HG02642 (cell line): Measurements from ENCODE around the gene LDLRAD3.
A peak's percentile ranks its signal among the peaks of the same experiment; 100 is the strongest.
"Not testable (repeated sequence)": the region's sequence is repeated elsewhere in the genome, so short reads cannot be mapped to it uniquely, and the experiment has no call there.

Source experiments
- ATAC-seq: cut with Tn5 transposase; IDR thresholded peaks from one replicate; pipeline ENCODE4 v1.9.1; 2021; ENCODE audit warnings: mild to moderate bottlenecking; ENCODE audit not compliant: unreplicated experiment, poor library complexity

LDLRAD3 gene, protein sequence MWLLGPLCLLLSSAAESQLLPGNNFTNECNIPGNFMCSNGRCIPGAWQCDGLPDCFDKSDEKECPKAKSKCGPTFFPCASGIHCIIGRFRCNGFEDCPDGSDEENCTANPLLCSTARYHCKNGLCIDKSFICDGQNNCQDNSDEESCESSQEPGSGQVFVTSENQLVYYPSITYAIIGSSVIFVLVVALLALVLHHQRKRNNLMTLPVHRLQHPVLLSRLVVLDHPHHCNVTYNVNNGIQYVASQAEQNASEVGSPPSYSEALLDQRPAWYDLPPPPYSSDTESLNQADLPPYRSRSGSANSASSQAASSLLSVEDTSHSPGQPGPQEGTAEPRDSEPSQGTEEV

DNA sequence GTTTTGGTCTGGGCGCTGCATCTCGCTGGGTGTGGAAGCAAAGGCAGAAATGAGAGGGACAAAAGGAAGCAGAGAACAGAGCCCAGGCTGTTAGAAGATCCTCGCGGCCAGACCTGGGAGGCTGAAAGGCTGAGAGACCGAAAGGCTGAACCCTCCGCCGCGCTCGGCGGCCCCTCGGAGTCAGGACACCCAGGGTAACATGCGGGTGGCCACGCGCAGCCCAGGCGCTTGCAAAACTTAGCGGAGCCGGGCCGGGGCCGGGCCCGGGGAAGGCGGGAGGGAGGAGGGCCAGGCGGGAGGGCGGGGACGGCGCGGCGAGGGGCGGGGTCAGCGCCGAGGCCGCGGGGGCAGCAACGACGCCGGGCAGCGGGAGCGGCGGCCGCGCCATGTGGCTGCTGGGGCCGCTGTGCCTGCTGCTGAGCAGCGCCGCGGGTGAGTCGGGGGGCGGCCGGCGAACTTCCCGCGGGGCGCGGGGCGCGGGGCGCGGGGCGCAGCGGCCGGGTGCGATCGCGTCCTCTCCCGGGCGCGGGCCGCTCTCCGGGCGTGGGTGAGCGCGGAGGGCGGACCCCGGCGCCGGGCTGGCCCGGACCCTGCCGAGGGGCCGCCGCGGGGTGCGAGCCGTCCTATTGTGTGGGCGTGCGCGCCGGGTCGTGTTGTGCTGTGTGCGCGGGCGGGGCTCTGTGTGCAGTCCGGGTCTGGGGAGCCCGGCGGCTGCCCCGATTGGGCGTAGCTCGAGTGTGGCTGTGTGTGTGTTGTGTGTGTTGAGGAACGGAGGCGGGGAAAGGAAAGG is at the start of gene LDLRAD3:
LDLRAD3 (plus strand) TSS at position 350 of the 790 bp plus-strand sequence; CDS start at position 387, 37 bp downstream.
- ATAC-seq, result peak; percentile 80

DNA sequence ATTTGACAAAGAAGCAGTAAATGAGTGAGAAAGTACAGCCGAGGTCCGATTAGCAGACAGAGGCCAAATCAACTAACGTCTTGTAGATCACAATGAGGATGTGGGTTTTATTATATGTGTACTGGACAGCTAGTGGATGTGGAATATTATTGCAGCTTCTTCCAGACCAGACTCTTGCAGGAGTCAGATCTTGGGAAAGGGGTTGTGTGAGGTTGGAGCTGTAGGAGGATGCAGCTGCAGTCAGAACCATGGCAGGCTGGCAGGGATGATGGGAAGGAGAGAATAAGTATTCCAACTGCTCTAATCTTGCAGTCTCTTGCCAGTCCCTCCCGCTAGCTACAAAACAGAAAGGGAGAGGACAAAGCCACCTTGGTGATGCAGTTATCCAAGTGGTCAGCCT is 46.8 kb upstream of the LDLRAD3 start:
- no peak for ATAC-seq

DNA sequence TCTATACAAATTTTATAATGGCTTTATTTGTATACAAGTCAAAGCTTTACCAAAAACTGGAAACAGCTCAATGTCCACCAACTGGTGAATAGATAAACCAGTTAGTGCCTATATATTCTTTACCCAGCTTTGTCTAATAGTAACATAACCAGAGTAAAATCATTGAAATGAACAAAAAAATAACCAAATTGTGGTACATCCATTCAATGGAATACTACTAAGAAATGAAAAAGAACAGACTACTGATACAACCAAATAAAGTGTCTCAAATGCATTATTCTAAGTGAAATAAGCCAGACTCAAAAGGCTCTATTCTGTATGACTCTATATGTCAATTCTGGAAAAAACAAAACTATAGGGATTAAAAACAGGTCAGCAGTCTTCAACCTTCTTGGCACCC is 40.9 kb upstream of the LDLRAD3 start:
- no peak for ATAC-seq

DNA sequence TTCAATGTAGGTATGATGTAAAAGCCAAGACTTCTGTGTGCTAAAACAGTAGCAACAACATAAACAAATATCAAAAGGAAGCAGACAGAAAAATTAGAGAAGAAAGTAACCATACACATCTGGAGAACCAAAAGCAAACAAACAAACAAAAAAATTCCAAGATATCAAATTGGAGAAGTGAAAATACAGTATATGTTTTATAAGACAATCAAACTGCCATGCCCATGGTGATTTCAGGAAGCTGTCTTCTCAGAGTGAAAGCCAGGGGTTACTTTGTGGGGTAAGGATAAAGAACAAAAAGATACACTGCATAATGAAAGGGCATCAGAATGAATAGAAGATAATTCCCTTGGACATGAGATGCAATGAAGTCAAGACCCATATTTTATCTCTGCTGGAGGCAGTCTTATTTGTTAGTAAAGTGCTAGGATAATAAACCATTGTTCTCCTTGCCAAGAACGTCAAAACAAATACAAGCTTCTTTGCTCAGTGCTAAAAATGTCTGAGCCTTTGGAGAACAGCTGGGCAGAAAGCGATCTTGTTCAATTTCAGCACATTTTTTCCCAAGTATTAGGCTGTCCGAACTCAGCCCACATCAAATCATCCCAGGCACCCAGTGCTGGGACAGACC is 38.1 kb upstream of the LDLRAD3 start:
- ATAC-seq, result no peak

DNA sequence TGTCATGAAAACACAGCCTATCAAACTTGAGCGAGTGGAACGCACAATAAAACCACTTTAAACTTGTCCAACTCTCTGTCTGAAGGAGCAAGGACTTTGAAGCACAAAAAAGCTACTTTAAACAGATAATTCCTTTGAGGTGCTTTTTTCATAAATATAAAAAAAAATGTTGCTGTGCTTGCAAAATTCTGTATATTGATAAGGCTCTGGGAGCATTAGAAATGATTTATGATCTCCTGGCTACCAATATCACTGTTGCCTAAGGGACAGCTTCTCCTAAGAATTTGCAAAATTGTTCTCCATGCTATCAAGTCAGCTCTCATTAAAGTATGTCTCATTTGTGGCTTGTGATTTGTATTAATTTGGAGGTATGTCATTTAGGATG is 37.6 kb upstream of the LDLRAD3 start:
- no peak for ATAC-seq

DNA sequence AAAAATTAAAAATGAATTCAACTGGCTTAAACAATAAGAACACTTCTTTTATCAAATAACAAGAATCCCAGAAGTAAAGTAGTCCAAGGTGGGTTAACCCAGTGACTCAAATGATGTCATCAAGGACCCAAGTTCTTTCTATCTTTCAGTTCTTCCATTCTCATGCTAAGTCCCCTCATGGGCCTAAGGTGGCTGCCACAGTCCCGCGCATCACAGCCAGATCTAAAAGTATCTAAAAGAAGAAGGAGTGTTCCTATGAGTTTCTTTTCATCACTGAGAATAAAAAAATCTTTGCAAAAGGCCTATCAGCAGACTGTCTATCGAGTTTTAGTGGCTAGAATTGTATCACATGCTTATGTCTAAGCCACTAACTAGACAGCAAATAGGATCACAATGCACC is 37.2 kb upstream of the LDLRAD3 start:
- ATAC-seq, result no peak

DNA sequence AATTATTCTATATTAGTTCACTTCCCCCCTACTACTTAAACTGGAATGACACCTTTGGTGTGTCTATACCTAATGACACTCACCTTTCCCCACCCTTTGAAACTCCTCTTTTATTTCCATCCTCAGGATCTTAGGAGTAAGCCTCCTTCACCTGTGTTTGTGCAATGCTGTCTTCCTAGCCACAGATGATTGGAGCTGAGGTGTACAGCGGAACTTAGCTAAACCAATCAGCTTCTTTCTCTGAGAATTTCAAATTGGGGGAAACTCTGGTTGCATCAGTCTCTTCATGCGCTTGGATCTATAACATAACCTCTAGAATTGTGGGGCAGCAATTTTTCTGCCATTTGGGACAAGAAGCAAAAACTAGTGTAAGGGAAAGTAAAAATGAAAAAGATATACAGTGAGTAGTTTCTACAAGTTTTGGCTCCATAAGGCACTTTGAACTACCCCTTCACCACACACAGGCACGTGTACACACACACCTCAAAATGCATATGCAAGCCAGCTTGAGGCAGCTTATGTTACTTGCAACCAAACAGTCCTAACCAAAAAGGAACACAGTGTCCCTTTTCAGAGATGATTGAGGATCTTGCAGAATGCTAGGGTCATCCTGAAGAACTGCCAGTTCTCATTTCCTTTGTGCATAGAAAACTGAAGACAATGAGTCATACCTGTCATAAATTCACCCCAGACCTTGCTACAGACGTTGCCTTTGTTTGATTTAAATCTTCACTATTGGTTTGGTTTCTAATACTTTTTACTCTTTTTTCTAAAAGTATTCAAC is 36.0 kb upstream of the LDLRAD3 start:
- ATAC-seq, result peak; percentile 64

DNA sequence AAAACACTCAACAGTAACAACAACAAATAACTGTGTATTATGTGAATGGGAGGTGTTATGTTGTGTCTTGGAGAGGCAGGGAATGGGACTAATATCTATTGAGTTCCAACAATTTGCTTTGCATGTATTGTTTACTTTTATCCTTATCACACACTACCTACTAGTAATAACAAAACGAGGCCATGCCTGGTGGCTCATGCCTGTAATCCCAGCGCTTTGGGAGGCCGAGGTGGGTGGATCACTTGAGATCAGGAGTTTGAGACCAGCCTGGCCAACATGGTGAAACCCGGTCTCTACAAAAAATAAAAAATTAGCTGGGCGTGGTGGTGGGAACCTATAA is 35.5 kb upstream of the LDLRAD3 start:
- ATAC-seq, result not testable (repeated sequence)

DNA sequence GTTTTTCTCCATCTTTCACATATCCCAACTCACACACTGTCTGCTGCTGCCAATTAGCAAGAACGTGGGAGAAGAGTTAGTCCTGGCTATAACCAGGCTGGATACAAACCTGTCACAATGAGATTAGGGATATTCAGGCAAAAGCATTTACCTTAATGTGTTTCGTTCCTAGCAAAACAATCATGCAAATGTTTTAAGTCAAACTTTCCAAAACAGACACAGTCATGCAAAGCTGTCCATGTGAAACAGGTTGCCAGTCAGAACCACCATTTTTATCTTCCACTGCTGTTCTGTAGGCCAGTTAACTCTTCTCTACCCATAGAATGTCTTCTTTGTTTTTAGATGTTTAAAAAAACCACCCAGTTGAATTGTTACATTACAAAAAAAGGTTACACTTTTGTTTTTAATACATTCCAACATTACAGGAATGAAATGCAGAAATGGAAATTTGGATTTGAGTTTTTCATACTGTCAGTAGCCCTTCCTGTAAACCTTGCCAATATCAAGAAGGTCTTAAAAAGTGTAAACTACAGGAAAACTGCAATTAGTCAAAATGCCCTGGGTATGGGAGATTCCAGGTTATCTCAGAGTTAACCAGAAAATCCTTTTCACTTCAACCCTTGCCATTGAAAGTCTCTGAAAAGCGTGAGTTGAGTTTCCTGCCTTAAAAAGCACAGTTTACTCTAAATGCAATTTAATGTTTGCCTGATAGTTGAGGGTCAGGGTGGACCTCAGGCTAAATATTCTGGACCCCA is 34.2 kb upstream of the LDLRAD3 start:
- no peak for ATAC-seq

DNA sequence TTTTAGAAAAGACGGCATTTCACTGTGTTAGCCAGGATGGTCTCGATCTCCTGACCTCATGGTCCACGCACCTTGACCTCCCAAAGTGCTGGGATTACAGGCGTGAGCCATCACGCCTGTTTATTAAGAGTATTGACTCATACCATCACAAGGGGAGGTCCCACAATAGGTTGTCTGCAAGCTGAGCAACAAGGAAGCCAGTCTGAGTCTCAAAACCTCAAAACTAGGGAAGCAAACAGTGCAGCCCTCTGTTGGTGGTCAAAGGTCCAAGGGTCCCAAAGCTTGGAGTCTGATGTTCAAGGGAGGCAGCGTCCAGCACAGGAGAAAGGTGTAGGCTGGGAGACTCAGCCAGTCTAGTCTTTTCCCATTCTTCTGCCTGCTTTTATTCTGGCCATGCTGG is 32.8 kb upstream of the LDLRAD3 start:
- ATAC-seq, result no peak

DNA sequence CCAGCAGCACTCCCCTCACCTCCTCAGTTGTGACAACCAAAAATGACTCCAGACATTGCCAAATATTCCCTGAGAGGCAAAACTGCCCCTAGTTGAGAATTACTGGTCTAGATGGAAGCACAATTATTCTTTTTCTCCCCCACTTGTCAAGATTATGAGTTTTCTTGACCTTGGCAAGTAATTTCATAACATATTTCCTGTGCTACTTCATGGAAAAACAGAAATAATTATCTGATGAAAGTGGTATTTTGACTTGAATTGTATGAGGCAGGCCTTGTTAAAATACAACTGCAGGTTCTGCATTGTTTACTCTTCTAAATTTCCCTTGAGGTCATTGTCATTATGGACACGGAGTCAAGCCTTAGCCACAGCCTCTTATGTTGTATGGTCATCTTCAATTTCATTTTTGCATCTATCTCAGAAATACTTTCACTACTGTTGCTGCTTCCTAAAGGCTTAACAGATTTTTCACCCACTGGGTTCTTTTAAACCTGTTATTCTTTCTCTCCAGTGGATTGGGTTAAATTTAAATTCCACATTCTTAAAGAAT is 32.2 kb upstream of the LDLRAD3 start:
- no peak for ATAC-seq

DNA sequence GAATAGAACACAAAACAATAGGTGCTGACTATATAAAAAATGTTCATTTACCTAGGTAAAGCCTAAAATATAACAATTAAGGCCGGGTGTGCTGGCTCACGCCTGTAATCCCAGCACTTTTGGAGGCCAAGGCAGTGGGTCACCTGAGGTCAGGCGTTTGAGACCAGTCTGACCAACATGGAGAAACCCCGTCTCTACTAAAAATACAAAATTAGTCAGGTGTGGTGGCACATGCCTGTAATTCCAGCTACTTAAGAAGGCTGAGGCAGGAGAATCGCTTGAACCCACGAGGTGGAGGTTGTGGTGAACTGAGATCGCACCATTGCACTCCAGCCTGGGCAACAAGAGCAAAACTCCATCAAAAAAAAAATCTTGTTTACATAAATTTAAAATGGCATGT is 31.4 kb upstream of the LDLRAD3 start:
- not testable (repeated sequence) for ATAC-seq

DNA sequence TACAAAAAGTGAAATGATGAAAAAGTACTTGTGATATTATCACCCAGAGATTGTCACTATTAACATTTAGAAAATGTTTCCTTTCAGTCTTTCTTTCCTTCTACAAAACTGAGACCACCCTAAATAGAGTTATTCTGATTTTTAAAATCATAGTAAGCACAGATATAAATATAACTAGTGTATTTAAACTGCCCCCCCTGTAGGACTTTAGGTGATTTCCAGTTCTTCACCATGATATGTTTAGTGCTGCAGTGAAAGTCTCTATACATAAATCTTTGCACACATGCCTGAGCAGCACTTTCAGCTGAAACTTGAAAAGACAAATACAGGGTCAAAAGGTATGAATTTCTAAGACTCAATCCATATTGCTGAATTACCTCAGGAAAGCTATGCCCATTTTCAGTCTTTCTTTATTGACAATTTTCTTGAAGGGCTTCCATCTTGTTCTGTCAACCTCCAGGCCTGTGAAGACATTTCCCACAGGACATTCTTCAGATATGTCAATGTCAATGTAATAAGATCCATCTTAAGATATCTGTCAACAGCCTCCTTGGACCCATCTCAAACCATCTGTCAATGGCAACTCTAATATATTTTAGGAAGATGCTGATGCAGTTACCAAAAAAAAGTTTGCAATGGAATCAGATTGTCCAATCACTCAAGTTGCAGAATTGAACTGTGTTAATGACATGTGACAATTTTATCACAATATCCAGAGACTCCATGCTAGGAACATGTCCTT is 30.8 kb upstream of the LDLRAD3 start:
- ATAC-seq, result no peak

DNA sequence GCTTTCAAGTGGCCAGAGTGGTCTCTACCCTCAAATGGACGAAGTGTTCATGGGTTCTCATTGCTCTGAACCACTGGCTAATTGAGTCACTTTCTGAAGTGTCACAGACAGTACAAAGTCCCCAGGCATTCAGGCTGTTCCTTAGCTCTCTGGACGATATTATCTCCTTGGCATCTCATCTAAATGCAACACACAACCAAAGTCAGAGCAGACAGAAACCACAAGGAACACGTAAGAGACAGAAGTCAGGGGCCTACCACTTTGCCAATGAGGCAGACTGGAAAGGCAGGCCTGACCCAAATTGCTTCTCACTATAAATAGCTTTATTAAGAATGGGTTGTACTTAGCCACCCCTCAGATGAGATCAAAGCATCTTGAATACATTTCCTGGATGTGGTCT is 29.0 kb upstream of the LDLRAD3 start:
- ATAC-seq, result no peak

DNA sequence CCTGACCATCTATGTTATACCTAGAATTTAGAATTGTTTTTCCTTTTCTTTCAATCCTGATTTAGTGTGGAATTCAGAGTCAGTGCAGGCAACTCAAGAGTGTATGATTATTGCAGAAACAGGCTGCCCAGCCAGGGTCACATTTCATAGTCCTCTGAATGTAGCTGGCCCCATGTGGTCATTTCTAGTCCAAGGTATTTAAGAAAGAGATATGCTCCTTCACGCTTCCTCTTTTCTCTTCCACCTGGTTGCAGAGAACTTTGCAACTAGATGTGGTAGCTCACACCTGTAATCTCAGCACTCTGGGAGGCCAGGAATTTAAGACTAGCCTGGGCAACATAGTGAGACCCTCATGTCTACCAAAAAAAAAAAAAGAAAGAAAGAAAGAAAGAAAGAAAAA is 27.6 kb upstream of the LDLRAD3 start:
- ATAC-seq, result no peak

DNA sequence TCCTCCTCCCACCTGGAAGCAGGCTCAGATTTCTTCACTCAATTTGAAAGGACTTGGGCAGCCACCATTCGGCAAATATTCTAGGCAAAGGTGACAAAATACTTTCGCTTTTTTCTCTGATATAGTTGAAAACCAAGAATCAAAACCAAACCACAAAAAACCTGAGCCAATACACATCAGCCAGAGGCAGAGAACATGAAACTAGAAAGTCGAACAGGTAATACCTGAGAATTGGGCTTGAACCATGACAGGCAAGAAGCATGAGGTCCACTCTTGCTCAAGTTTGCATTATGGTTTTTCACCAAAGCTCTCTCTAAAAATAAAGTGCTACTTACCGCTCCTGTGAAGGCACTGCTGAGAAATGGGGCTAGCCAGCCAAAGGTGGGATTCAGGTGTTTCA is 26.2 kb upstream of the LDLRAD3 start:
- no peak for ATAC-seq

DNA sequence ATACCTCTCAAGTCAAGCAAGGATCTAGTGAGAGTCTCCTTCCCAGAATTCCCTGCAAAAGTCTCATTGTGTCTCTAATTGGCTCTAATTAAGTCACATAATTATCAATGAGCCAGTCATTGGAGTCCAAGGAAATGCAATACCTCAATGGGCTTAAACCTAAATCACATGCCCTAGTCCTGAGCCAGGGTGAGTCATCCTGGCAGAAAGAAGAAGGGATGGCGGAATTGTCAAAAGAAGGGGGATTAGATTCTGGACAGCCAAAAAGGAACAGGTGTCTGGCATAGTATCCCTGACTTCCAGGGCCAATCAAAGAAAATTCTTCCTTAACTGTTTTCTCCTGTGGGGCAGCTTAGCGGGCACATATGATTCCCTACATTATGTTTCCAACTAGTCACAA is 25.1 kb upstream of the LDLRAD3 start:
- ATAC-seq, result no peak

DNA sequence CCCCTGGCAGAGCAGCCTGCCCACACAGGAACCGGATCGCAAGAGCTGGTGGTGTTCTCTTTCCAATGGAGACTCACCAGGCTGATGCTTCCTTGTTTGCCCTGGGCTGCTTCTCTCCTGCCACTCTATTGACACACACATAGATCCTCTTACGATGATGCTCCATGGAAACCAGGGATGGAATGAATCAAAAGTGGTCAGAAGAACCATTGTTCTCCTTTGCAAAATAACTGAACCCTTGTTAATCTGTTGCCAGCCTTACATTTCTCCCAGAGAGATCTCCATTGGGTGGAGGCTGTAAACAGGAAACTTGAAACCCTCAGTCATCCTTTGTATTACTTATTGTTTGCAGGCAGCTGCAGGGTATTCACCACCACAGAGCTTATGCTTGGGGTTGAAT is 24.6 kb upstream of the LDLRAD3 start:
- no peak for ATAC-seq

DNA sequence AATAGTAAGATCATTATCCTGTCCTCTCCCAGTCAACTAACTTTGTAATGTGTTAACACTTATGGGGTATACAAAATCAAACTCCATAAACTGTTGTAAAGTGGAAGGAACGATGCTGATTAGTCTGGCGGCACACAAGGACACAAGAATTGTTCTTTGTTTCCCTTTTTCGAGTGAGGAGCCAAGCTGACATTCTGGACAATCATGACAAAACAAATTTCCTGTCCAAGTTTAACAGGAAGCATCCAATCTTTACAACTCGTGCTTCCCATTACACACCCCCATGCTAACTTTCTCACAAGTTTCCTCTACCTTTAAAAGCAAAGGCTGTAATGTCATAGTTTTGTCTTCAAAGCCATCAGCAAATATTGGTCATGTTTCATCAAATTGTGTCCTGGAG is 20.4 kb upstream of the LDLRAD3 start:
- ATAC-seq, result no peak
